HCT116 (cell line): ENCODE measurements around the gene SCN7A. TPM values are rescaled to one million over a fixed set of nuclear protein-coding genes. Genes with fewer than 3 reads are reported as not detected.

Experiments used
- ATAC-seq: fragments of 200-7000 bp; cut with Tn5 transposase; 2 replicates; pipeline ENCODE4 v1.9.1; 2020; ENCODE audit warnings: mild to moderate bottlenecking, moderate library complexity
- BruUV-seq: library from RNA; stranded (reverse); fragments of 400-500 nt; replicated peaks from 2 replicates; lab custom pipeline; 2021; lab: Mats Ljungman, UMichigan
- CTCF ChIA-PET: fragments of 300-600 bp; sonication (Branson Sonifier 250); formaldehyde crosslinking; loops from one replicate; lab custom pipeline; 2021; ENCODE audit warnings: antibody characterized with exemption; lab: Charles Lee
- POLR2A ChIA-PET: fragments of 300-600, 350-600 bp; sonication (Branson Sonifier 250); formaldehyde crosslinking; loops from one replicate; lab custom pipeline; 2021; ENCODE audit warnings: antibody characterized with exemption; lab: Charles Lee
- RAD21 ChIA-PET, 2 experiments: fragments of 300-600 bp; sonication (Branson Sonifier 250); formaldehyde crosslinking; loops; one replicate each; lab custom pipeline; 2023; ENCODE audit warnings: low total read pairs in 2 of 2; ENCODE audit not compliant: uncharacterized antibody in 2 of 2, unreplicated experiment in 2 of 2, low non-redundant PET in 1 of 2; lab: Charles Lee
- DNase-seq: peaks from one replicate; pipeline ENCODE4 v3.0.0-alpha.2; 2010; ENCODE audit warnings: low read depth, low spot score
- H2AFZ ChIP-seq: fragments of 200-600 bp; shearing (Covaris generic), sonication (generic); 2 replicates; pipeline ENCODE4 v1.6.1; 2017; ENCODE audit warnings: low read depth, mixed run types, mixed read lengths, antibody characterized with exemption, low read length; ENCODE audit not compliant: poor library complexity, severe bottlenecking
- H3K27ac ChIP-seq: 2 replicates; pipeline ENCODE4 v1.5.1; 2012; ENCODE audit warnings: low read depth, low read length
- H3K27me3 ChIP-seq: fragments of 200-600 bp; sonication (generic); 2 replicates; pipeline ENCODE4 v1.6.1; 2016; ENCODE audit warnings: mixed run types, low read length, mixed read lengths; ENCODE audit not compliant: insufficient read depth
- H3K36me3 ChIP-seq, 2 experiments: fragments of 200-500 bp in 1 of 2; fragments of 200-600 bp in 1 of 2; sonication (Bioruptor generic) in 1 of 2; sonication (generic) in 1 of 2; 2 replicates each; pipeline versions ENCODE4 v1.5.1 to v1.6.1; 2014 to 2016; ENCODE audit warnings: low read length in 2 of 2, inconsistent platforms in 1 of 2, mixed read lengths in 1 of 2, mixed run types in 1 of 2; ENCODE audit not compliant: insufficient read depth in 2 of 2, control insufficient read depth in 1 of 2
- H3K4me1 ChIP-seq, 2 experiments: fragments of 200-600 bp in 1 of 2; sonication (generic) in 1 of 2; 2 replicates each; pipeline versions ENCODE4 v1.5.1 to v1.6.1; 2012 to 2017; ENCODE audit warnings: low read length in 2 of 2, inconsistent platforms in 1 of 2, mild to moderate bottlenecking in 1 of 2, mixed read lengths in 1 of 2, mixed run types in 1 of 2, moderate library complexity in 1 of 2; ENCODE audit not compliant: insufficient read depth in 2 of 2, control insufficient read depth in 1 of 2
- H3K4me2 ChIP-seq: fragments of 200-600 bp; sonication (generic); 2 replicates; pipeline ENCODE4 v1.6.1; 2017; ENCODE audit warnings: mixed run types, low read length, mixed read lengths
- H3K4me3 ChIP-seq, 2 experiments: fragments of 200-600 bp in 1 of 2; sonication (generic) in 1 of 2; replicated peaks in 1 of 2; 2 replicates each; pipeline ENCODE4 v1.5.1; 2011 to 2016; ENCODE audit warnings: low read length in 2 of 2, control low read depth in 1 of 2, low read depth in 1 of 2, mild to moderate bottlenecking in 1 of 2, mixed read lengths in 1 of 2, mixed run types in 1 of 2
- H3K79me2 ChIP-seq: fragments of 200-600 bp; sonication (generic); 2 replicates; pipeline ENCODE4 v1.6.1; 2017; ENCODE audit warnings: mild to moderate bottlenecking, mixed run types, low read length, moderate library complexity, mixed read lengths; ENCODE audit not compliant: insufficient read depth
- H3K9ac ChIP-seq: fragments of 200-600 bp; sonication (generic); 2 replicates; pipeline ENCODE4 v1.6.1; 2016; ENCODE audit warnings: low read length, mixed read lengths
- H3K9me2 ChIP-seq: fragments of 200-600 bp; sonication (generic), shearing (Covaris generic); 2 replicates; pipeline ENCODE4 v1.6.1; 2017; ENCODE audit warnings: mixed run types, mild to moderate bottlenecking, moderate library complexity; ENCODE audit not compliant: insufficient read depth
- H3K9me3 ChIP-seq, 2 experiments: fragments of 200-500 bp in 1 of 2; fragments of 200-600 bp in 1 of 2; sonication (Bioruptor generic) in 1 of 2; sonication (generic) in 1 of 2; 2 replicates each; pipeline ENCODE4 v1.6.1; 2014 to 2017; ENCODE audit warnings: low read length in 2 of 2, mixed read lengths in 2 of 2, inconsistent platforms in 1 of 2, low read depth in 1 of 2, mild to moderate bottlenecking in 1 of 2, mixed run types in 1 of 2, moderate library complexity in 1 of 2; ENCODE audit not compliant: control insufficient read depth in 1 of 2, insufficient read depth in 1 of 2
- H4K20me1 ChIP-seq: fragments of 200-600 bp; sonication (generic), shearing (Covaris generic); 2 replicates; pipeline ENCODE4 v1.6.1; 2017; ENCODE audit warnings: mixed run types, mild to moderate bottlenecking, moderate library complexity; ENCODE audit not compliant: insufficient read depth
- CBX3 ChIP-seq: IDR thresholded peaks from 2 replicates; pipeline ENCODE4 v1.6.1; 2012; ENCODE audit warnings: low read depth
- CEBPB ChIP-seq: IDR thresholded peaks from 2 replicates; pipeline ENCODE4 v1.6.1; 2012; ENCODE audit warnings: low read depth
- CTCF ChIP-seq, 3 experiments: fragments of 200-600 bp in 1 of 3; sonication (generic) in 1 of 3; IDR thresholded peaks in 2 of 3; conservative IDR thresholded peaks in 1 of 3; 2 replicates each; pipeline ENCODE4 v1.5.1; 2012 to 2017; ENCODE audit warnings: low read depth in 2 of 3, low read length in 2 of 3, antibody characterized with exemption in 1 of 3, borderline replicate concordance in 1 of 3, control low read depth in 1 of 3, mild to moderate bottlenecking in 1 of 3, mixed read lengths in 1 of 3, mixed run types in 1 of 3, moderate library complexity in 1 of 3; ENCODE audit not compliant: insufficient read depth in 1 of 3
- EZH2 ChIP-seq: fragments of 200-600 bp; sonication (generic); IDR thresholded peaks from 2 replicates; pipeline ENCODE4 v1.6.1; 2017; ENCODE audit warnings: antibody characterized with exemption, mixed run types
- FOSL1 ChIP-seq: IDR thresholded peaks from 2 replicates; pipeline ENCODE4 v1.6.1; 2012; ENCODE audit warnings: low read depth
- POLR2A ChIP-seq: IDR thresholded peaks from 2 replicates; pipeline ENCODE4 v1.7.0; 2011; ENCODE audit warnings: borderline replicate concordance; ENCODE audit not compliant: insufficient read depth, insufficient read length; ENCODE audit errors: extremely low read depth
- POLR2AphosphoS5 ChIP-seq: IDR thresholded peaks from 2 replicates; pipeline ENCODE4 v1.6.1; 2011; ENCODE audit warnings: mild to moderate bottlenecking, low read depth, low read length, moderate library complexity
- RAD21 ChIP-seq: IDR thresholded peaks from 2 replicates; pipeline ENCODE4 v1.6.1; 2012; ENCODE audit warnings: low read depth, mild to moderate bottlenecking
- SIN3A ChIP-seq: IDR thresholded peaks from 2 replicates; pipeline ENCODE4 v1.6.1; 2012; ENCODE audit warnings: low read depth
- ZFX ChIP-seq: fragments of 450-650 bp; IDR thresholded peaks from 2 replicates; pipeline ENCODE4 v1.6.1; 2017
- ZNF274 ChIP-seq: fragments of 200-500 bp; sonication (Bioruptor generic); IDR thresholded peaks from 2 replicates; pipeline ENCODE4 v1.6.1; 2014; ENCODE audit warnings: mild to moderate bottlenecking, low read depth, low read length, inconsistent platforms
- intact Hi-C: fragments of 100-400 bp; cut with micrococcal nuclease; formaldehyde crosslinking; loops from 2 replicates; pipeline ENCODE4 v1.10.0; 2022
- total RNA-seq: library from RNA; stranded (reverse); gene quantifications from one replicate; pipeline ENCODE4 v1.2.1, GENCODE V29; 2021; ENCODE audit not compliant: unreplicated experiment

SCN7A gene
- total RNA-seq, 1 experiment from 2014 or later, result 0.07 TPM

- ATAC-seq, result no peak
- Histone ChIP-seq H3K79me2 (no peaks in the 10 kb centered on the region), H3K36me3 (no peaks in the 10 kb centered on the region), H3K4me1 (no peaks in the 10 kb centered on the region), H3K4me2 (no peak overlapping the region), H3K27ac (no peak overlapping the region), H2AFZ (no peak overlapping the region), H3K4me3 (no peak overlapping the region), H3K9ac (no peak overlapping the region), H3K27me3 (peaks cover 11% of the 10 kb centered on the region; the same call in 1 of the 2 replicates), H4K20me1 (no peaks in the 10 kb centered on the region), H3K9me2 (no peaks in the 10 kb centered on the region), H3K9me3 (no peaks in the 10 kb centered on the region)
- intact Hi-C loops, result no loop called here
- TF ChIP-seq FOSL1 (no peak), SIN3A (no peak), ZNF274 (no peak), RAD21 (no peak), EZH2 (no peak), CBX3 (no peak), CEBPB (no peak), POLR2A (no peak), ZFX (no peak), CTCF (IDR thresholded peaks at IDR 0.05 in 2 of 3, conservative IDR thresholded peaks at IDR 0.05 in 1 of 3; ENCODE audit: borderline replicate concordance in 1 of 3, insufficient read depth in 1 of 3, low read depth in 2 of 3, low read length in 2 of 3) (no peak), POLR2AphosphoS5 (no peak)
- no TSS peak for BruUV-seq
- ChIA-PET CTCF (no interaction called here), POLR2A (no interaction called here), RAD21 (no interaction called here)
- no peak for DNase-seq
Observed at GRCh38 chr2:166520604-166521003, 26.6 kb upstream of the SCN7A start.
